Measurements from ENCODE around the gene USP2.

Gene USP2

DNA sequence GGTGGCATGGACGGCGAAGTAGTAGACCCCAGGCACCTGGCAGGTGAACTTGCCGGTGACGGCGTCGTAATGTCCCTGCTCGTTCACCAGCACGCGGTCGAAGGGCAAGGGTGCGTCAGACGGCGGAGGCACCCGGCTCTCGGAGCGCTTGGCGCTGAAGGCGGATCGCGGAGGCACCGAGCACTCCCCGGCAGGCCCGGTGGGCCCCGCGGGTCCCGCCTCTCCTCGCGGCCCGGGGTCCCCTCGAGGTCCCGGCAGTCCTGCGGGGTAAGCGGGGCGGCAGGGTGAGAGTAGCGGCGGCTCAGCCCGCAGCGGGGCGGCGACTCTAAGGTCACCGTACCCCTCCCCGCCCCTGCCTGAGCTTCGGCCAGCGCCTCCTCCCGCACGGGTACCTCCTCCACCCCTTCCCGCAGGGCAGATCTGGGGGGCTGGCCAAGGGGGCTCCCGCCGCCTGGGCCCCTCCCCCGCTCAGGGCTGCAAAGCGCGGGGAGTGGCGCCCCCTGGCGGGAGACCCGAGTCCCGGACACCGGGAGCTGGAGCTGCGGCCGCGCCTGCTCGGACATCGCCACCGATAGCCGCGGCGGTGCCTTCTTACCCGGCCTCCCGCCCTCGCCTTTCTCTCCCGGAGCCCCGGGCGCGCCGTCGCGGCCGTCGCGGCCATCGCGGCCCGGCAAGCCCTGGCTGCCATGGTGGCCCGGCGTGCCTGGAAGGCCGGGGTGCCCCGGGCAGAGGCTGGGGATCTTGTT is 41.7 kb downstream of the USP2 start:
- TF ChIP-seq GABPA (IDR thresholded peaks at IDR 0.05; ENCODE audit: low read depth) (no peak), SPI1 (IDR thresholded peaks at IDR 0.05; ENCODE audit: borderline replicate concordance, low read depth) (no peak)
- TF ChIP-seq, protein P1, sequence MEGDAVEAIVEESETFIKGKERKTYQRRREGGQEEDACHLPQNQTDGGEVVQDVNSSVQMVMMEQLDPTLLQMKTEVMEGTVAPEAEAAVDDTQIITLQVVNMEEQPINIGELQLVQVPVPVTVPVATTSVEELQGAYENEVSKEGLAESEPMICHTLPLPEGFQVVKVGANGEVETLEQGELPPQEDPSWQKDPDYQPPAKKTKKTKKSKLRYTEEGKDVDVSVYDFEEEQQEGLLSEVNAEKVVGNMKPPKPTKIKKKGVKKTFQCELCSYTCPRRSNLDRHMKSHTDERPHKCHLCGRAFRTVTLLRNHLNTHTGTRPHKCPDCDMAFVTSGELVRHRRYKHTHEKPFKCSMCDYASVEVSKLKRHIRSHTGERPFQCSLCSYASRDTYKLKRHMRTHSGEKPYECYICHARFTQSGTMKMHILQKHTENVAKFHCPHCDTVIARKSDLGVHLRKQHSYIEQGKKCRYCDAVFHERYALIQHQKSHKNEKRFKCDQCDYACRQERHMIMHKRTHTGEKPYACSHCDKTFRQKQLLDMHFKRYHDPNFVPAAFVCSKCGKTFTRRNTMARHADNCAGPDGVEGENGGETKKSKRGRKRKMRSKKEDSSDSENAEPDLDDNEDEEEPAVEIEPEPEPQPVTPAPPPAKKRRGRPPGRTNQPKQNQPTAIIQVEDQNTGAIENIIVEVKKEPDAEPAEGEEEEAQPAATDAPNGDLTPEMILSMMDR (IDR thresholded peaks at IDR 0.05; ENCODE audit: insufficient read depth, low read length), result peak; percentile 27
- H3K4me3 ChIP-seq (replicated peaks; ENCODE audit: insufficient read depth, low read length), result no peak overlapping the region
- H3K27ac ChIP-seq (replicated peaks), result no peak overlapping the region
- DNase-seq (ENCODE audit: low read depth in 1 of 2, low spot score in 1 of 2), result no peak
- H3K27me3 ChIP-seq (ENCODE audit: insufficient read depth, poor library complexity, severe bottlenecking), result peaks cover 24% of the 10 kb centered on the region

DNA sequence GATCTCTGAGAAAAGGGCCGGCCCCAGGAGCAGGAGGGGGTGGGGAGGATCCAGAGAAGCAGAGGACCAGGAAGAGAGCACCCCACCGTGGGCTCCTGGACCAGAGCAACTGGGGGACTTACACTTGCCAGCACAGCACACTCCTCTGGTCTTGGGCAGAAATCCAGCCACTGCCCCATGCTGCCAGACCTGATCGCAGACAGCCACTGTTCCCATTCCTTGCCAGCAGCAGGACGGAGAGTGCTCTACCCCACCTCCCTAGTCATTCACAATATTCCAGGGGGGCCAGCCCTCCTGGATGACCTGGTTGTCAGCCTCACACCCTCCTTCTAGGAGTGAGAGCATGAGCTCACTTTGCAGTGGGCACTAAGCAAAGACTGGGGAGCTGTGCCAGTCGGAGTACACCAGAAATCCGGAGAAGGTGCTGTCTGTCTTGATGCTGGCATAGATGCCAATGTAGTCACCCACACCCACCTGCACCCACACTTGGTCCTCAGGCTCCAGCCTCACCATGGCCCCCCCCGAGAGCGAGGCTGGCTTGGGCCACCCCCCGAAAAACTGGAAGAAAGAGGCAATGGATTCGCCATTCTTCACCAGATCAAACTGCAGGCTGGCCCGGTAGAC is 42.4 kb downstream of the USP2 start:
- no peak for DNase-seq (ENCODE audit: low read depth in 1 of 2, low spot score in 1 of 2)
- no peak overlapping the region for H3K4me3 ChIP-seq (replicated peaks; ENCODE audit: insufficient read depth, low read length)
- peaks cover 24% of the 10 kb centered on the region for H3K27me3 ChIP-seq (ENCODE audit: insufficient read depth, poor library complexity, severe bottlenecking)
- no peak overlapping the region for H3K27ac ChIP-seq (replicated peaks)
- TF ChIP-seq, protein P2, sequence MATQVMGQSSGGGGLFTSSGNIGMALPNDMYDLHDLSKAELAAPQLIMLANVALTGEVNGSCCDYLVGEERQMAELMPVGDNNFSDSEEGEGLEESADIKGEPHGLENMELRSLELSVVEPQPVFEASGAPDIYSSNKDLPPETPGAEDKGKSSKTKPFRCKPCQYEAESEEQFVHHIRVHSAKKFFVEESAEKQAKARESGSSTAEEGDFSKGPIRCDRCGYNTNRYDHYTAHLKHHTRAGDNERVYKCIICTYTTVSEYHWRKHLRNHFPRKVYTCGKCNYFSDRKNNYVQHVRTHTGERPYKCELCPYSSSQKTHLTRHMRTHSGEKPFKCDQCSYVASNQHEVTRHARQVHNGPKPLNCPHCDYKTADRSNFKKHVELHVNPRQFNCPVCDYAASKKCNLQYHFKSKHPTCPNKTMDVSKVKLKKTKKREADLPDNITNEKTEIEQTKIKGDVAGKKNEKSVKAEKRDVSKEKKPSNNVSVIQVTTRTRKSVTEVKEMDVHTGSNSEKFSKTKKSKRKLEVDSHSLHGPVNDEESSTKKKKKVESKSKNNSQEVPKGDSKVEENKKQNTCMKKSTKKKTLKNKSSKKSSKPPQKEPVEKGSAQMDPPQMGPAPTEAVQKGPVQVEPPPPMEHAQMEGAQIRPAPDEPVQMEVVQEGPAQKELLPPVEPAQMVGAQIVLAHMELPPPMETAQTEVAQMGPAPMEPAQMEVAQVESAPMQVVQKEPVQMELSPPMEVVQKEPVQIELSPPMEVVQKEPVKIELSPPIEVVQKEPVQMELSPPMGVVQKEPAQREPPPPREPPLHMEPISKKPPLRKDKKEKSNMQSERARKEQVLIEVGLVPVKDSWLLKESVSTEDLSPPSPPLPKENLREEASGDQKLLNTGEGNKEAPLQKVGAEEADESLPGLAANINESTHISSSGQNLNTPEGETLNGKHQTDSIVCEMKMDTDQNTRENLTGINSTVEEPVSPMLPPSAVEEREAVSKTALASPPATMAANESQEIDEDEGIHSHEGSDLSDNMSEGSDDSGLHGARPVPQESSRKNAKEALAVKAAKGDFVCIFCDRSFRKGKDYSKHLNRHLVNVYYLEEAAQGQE (IDR thresholded peaks at IDR 0.05; ENCODE audit: insufficient replicate concordance, low read depth), result no peak
- TF ChIP-seq, protein P1 (IDR thresholded peaks at IDR 0.05; ENCODE audit: insufficient read depth, low read length), result no peak
- TF ChIP-seq SPI1 (IDR thresholded peaks at IDR 0.05; ENCODE audit: borderline replicate concordance, low read depth), result no peak
- TF ChIP-seq POLR2AphosphoS5 (IDR thresholded peaks at IDR 0.05; ENCODE audit: low read depth), result no peak
- TF ChIP-seq GABPA (IDR thresholded peaks at IDR 0.05; ENCODE audit: low read depth), result no peak

DNA sequence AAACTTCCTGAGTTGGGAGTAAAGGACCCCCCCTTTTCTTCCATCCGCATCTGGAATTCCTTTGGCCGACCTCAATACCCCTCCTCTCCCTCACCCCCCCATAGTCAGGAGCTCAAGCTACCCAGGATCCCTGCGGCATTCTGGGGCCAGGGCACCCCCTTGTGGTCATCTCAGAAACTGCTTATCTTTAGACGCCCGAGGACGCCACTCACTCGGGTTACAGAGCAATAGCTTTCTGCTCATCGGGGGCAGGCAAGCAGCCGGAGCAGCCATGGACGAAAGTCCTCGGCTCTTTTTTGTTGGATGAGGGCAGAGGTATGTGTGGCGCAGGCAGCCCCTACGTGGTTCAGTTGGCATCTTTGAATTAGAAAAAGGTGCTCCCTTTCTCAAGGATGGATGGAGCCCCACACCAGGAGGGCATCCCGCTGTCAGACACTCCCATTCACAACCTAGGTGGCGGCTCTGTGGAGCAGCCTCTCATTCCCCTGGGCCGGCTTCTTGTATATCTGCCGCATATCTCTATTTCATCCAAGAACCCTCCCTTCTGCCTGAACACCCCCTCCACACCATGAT is 43.1 kb downstream of the USP2 start:
- peaks cover 24% of the 10 kb centered on the region for H3K27me3 ChIP-seq (ENCODE audit: insufficient read depth, poor library complexity, severe bottlenecking)
- peak in 1 of 2 experiments; percentile 70 for DNase-seq (ENCODE audit: low read depth in 1 of 2, low spot score in 1 of 2)
- no peak overlapping the region for H3K27ac ChIP-seq (replicated peaks)
- TF ChIP-seq, protein P2 (IDR thresholded peaks at IDR 0.05; ENCODE audit: insufficient replicate concordance, low read depth), result no peak
- TF ChIP-seq, protein P1 (IDR thresholded peaks at IDR 0.05; ENCODE audit: insufficient read depth, low read length), result peak; percentile 29
- no peak overlapping the region for H3K4me3 ChIP-seq (replicated peaks; ENCODE audit: insufficient read depth, low read length)

All from HL-60 (cell line).